HepG2 (cell line): Measurements from ENCODE around the gene MOBP.

Source experiments
- CHD4 ChIP-seq: fragments of 200-600 bp; sonication (generic); IDR thresholded peaks from 2 replicates; pipeline ENCODE4 v1.7.0; 2017; ENCODE audit warnings: mild to moderate bottlenecking, low read length, borderline replicate concordance
- CTCF ChIP-seq: sonication (generic); formaldehyde crosslinking; IDR thresholded peaks from 2 replicates; pipeline ENCODE4 v1.5.0; 2020; ENCODE audit warnings: mild to moderate bottlenecking, missing genetic modification reagents, moderate library complexity
- EZH2 ChIP-seq: conservative IDR thresholded peaks from 2 replicates; pipeline ENCODE4 v1.6.1; 2012; ENCODE audit warnings: mild to moderate bottlenecking, low read depth, low read length, moderate library complexity
- KDM3A ChIP-seq: IDR thresholded peaks from 2 replicates; pipeline ENCODE4 v1.6.1; 2018; ENCODE audit warnings: low read depth, missing compliant biosample characterization
- SALL1 ChIP-seq: sonication (generic); formaldehyde crosslinking; IDR thresholded peaks from 2 replicates; pipeline ENCODE4 v1.8.0; 2022; ENCODE audit warnings: mild to moderate bottlenecking, missing genetic modification reagents
- SKIL ChIP-seq: sonication (generic); formaldehyde crosslinking; IDR thresholded peaks from 2 replicates; pipeline ENCODE4 v1.8.0; 2022; ENCODE audit warnings: missing genetic modification reagents, mild to moderate bottlenecking, moderate library complexity, borderline replicate concordance
- TF ChIP-seq, protein P1 (sequence below): IDR thresholded peaks from 2 replicates; pipeline ENCODE4 v1.6.1; 2012; ENCODE audit warnings: inconsistent platforms

GRCh38 chr3:39501059-39501458 lies 33.6 kb downstream of the MOBP start:
- TF ChIP-seq CTCF (CRISPR knock-in tag) (no peak), SKIL (CRISPR knock-in tag) (no peak), CHD4 (no peak), EZH2 (no peak), SALL1 (CRISPR knock-in tag) (no peak), KDM3A (CRISPR knock-in tag) (no peak)
- TF ChIP-seq, protein P1, sequence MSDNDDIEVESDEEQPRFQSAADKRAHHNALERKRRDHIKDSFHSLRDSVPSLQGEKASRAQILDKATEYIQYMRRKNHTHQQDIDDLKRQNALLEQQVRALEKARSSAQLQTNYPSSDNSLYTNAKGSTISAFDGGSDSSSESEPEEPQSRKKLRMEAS, result no peak
